Stimulated activated CD4-positive, alpha-beta T cell treated with anti-CD3 and anti-CD28 coated beads, Interleukin-4, amount 100 ng/mL, for 4 hours (primary cell): ENCODE measurements around the gene PRAMEF5.
"Not testable (repeated sequence)": the region's sequence is repeated elsewhere in the genome, so short reads cannot be mapped to it uniquely, and the experiment has no call there.

ENCODE experiments used
- DNase-seq, 2 experiments: peaks; one replicate each; pipeline ENCODE4 v3.0.0-alpha.2; 2020

Gene PRAMEF5

DNA sequence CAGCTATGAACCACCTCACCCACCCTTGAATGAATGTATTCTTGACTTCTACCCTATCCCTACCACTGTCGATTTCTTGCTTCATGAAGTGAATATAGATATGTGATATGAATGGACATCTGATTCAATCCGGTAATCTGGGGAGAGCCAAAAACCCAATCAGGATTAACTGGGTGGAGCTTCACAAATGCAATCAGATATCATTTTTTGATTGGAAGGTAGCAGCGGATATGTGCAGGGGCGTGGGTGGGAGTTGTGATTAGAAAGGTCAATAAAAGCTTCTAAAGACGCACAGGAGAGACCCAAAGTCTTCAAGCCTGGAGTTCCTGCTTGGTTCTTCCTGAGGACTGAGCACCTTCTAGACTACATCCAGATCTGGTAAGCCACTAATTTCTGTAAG, at the start of gene PRAMEF5:
Gene PRAMEF5 (plus strand): TSS at position 301 of the 400 bp plus-strand sequence. CDS start 5,071 bp downstream, outside the sequence.
- not testable (repeated sequence) for DNase-seq

DNA sequence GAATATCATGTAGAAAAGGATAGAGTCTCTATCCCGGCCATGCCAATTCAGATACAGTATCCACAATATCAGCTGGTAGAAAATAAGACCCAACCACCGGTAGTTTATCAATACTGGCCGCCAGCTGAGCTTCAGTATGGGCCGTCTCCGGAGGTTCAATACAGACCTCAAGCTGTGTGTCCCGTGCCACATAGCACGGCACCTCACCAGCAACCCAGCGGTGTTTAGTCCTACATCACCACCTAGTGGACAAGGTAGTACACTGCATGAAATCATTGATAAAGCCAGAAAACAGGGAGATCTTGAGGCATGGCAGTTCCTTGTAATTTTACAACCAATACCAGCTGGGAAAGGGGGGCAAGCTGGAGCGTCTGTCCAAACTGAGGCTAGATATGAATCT, 45.3 kb upstream of the PRAMEF5 start:
- not testable (repeated sequence) for DNase-seq

DNA sequence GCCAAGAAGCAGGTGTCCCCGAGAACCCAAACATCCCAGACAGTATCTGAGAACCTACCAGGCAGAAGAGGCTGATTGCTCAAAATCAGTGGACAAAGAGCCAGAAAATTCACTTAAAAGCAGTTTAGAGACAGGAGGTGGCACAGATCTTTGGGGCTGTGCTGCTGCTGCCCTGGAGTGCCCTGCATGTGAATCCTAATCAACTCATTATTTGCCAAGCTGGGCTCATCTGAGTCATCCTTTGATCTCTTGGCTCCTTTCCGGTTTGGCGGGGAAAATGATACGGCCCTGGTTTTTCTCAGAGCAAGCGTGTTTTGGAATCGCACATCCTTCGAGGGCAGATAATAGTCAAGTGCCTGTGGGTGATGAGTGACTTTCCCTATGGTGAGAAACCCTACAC, 37.4 kb upstream of the PRAMEF5 start:
- not testable (repeated sequence) for DNase-seq

DNA sequence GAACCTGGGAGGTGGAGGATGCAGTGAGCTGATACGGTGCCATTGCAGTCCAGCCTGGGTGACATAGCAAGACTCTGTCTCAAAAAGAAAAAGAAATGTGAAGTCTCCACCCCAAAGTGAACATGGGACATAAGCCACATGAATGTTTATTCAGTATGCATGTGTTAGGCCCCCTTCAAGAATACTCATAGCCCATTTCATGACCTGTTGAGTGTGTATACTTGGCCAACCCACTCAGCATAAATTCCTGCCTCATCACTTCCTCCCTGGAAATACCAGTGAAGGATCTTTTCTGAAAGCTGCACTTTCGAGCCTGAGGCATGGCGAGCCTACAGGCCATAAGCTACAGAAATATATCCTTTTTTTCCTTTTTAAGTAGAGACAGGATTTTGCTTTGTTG, 34.8 kb upstream of the PRAMEF5 start:
- not testable (repeated sequence) for DNase-seq

DNA sequence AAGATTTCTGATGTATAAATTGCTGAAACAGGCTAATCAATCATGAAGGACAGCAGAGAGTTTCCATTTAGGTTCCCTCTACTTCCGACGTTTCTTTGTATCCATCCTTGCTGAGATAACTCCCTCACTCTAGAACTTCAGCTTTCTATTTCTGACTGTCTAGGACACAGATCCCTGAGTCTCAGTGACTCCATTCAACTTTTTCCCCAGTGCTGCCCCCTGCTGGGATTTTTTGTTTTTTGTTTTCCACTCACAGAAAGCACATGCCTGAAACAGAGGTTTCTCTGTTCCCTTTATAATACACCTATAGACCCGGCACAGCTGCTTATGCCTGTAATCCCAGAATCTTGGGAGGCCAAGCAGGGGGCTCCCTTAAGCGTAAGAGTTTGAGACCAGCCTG, 31.2 kb upstream of the PRAMEF5 start:
- DNase-seq = not testable (repeated sequence)

DNA sequence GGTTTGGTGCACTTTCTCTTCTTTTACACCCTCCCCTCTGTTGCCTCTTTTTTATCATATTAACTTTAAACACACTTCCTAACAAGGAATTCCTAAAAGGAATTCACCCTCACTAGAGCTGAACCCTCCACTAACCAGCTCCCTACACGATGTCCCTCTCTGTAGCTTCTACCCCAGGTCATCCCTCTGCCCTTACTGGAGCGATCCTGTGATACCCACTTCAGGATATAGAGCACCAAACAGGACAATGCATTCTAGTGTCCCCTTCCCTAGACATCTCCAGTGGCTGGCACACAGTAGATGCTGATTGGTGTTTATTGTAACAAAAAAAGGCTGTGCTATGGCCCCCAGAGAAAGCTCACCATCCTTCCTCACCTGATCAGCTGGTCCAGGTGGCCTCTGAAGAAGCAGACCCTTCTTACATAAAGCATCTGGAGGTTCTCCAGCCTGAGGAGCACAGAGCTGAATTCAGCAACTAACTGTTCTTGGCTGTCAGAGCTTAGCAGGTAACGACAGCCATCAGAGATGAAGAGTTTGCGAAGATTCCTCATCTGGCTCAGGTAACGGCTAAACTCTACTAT, 29.4 kb upstream of the PRAMEF5 start:
- DNase-seq = no peak

DNA sequence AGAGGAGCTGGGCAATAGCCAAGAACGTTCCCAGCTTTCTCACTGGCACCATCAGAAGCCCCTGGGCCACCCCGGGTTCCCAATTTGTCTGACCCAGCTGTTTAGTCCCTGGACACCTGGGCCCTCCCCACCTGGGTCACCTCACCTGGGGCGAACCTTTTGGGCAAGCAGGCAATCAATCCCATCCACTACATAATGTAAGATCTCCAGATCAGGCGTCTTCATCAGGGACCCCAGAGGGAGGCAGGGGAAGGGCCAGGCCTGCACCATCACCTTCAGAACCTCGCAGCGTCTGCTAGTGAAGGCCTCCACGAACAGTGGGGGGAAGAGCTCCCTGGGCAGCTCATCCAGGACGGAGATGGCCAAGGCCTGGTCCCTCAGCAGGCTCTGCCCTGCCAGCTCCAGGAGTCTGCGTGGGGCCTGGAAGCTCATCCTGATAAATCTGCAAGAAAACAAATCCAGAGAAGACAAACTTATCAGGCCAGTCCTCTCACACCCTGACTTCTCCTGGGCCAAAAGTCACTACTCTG, 28.3 kb upstream of the PRAMEF5 start, which contains the start of gene PRAMEF18:
Gene PRAMEF18 (minus strand): TSS at position 480 of the 530 bp plus-strand sequence. CDS start 48 bp downstream, at position 432.
- DNase-seq = not testable (repeated sequence)

DNA sequence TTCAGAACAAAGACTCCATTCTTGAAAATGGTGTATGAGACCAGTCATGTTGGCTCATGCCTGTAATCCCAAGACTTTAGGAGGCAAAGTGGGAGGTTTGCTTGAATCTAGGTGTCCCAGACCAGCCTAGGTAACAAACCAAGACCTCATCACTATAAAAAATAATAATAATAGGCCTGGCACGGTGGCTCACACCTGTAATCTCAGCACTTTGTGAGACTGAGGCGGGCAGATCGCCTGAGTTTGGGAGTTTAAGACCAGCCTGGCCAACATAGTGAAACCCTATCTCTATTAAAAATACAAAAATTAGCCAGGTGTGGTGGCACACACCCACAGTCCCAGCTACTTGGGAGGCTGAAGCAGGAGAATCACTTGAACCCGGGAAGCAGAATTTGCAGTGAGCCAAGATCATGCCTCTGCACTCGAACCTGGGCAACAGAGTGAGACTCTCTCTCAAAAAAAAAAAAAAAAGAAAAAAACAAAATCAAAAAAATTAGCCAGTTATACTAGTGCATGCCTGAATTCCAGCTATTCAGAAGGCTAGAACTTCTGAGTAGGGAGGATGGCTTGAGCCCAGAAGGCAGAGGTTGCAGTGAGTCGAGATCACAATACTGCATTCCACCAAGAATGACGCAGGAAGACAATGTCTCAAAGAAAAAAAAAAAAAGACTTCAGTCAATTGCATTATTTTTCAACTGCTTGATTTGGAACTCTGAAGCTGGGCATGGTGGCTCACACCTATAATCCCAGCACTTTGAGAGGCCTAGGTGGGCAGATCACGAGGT, 26.5 kb upstream of the PRAMEF5 start:
- not testable (repeated sequence) for DNase-seq

DNA sequence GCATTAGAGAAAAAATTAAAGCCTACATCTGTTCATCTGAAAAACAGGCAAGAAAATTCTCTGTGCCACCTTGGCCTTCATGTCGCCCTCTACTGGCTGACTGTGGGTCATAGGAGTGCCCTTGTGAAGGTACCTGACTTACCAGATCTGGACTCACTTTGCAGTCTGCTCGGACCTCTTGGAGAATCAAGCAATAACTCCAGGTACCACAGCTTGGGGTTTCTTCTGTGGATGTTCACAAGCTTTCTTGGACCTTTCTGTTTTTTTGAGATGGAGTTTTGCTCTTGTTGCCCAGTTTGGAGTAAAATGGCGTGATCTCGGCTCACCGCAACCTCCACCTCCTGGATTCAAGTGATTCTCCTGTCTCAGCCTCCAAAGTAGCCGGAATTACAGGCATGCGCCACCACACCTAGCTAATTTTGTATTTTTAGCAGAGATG, 25.6 kb upstream of the PRAMEF5 start:
- peak; percentile 10 to 37 for DNase-seq

DNA sequence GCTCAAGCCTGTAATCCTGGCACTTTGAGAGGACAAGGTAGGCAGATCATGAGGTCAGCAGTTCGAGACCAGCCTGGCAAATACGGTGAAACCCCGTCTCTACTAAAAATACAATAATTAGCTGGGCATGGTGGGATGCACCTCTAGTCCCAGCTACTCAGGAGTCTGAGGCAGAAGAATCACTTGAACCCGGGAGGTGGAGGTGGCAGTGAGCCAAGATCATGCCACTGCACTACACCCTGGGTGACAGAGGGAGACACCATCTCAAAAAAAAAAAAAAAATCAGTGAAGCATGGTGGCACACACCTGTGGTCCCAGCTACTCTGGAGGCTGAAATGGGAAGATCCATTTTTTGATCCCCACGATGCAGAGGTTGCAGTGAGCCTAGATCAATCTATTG, 23.9 kb upstream of the PRAMEF5 start:
- DNase-seq = not testable (repeated sequence)

DNA sequence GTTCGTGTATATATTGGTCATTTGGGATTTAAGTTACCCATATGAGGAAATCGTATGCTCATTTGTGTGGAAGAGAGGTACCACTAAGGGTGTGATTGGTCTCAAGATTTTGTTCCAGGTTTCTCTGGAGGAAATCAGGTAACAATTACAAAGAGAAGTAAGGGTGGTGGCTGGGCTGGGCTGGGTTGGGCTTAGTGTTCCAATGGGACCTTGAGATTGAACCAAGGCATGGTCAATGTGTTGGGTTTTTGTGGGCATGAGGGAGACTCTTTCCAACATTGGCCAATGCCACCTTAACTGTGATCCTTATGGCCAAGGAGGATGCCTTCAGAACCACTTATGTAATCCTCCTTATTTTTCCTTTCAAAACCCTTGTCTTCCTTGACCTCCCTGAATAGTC, 23.4 kb upstream of the PRAMEF5 start:
- not testable (repeated sequence) for DNase-seq

DNA sequence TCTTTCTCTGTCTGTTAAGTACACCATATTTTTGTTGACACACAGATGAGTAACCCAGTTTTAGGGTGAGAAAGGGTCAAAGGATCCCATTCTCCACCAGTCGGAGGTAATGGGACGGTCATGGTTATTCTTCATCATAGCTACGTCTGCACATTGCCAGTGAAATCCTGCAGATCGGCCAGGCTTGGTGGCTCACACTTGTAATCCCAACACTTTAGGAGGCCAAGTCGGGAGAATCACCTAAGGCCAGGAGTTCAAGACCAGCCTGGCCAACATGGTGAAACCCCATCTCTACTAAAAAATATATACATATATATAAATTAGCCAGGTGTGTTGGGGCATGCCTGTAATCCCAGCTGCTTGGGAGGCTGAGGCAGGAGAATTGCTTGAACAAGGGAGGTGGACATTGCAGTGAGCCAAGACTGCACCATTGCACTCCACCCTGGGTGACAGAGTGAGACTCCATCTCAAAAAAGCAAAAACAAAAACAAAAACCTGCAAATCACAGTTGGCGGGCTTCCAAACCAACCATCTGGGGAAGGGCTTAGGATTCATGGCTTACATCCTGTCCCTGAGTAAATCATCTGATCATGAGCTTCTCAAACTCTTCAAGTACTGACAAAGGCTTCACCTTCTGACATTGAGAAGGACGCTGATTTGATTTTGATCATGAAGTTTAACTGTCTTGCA, 22.8 kb upstream of the PRAMEF5 start:
- not testable (repeated sequence) for DNase-seq

DNA sequence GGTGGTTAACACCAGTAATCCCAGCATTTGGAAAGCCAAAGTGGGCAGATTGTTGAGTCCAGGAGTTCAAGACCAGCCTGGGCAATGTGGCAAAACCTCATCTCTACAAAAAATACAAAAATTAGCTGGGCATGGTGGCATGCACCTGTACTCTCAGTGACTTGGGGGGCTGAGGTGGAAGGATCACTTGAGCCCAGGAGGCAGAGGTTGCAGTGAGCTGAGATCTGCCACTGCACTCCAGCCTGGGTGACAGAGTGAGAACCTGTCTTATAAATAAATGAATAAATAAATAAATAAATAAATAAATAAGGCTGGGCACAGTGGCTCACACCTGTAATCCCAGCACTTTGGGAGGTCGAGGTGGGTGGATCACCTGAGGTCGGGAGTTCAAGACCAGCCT, 21.9 kb upstream of the PRAMEF5 start:
- not testable (repeated sequence) for DNase-seq

DNA sequence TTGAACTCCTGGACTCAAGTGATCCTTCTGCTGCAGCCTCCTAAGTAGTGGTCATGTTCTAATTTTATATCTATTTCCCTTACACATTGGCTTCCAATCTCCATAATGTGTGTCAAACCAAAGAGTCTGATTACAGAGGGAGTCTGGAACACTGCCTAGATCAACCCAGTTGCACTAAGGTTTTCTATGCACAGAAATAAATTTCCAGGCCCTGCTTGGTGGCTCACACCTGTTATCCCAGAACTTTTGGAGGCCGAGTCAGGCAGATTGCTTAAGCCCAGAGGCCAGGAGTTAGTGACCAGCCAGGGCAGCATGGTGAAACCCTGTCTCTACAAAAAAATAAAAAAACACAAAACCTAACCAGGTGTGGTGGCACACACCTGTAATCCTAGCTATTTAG, 19.9 kb upstream of the PRAMEF5 start:
- not testable (repeated sequence) for DNase-seq

DNA sequence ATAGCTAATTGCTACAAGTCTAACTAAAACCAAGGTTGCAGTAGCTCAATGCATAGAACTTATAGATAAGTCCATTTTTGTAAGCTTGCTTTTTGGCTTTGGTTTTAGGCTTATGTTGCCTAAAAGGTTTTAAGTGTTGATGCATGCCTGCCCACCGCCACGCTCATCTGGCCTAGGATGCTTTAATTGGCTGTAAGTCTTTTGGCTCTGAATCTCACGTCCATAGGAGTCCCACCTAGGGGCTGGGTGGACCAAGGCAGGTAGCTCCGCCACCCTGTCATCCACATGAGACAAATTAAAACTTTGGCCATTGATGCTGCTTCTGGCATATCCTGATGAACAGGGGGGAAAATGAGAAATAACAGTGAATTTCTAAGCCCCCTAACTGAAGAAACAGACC, 16.4 kb upstream of the PRAMEF5 start:
- DNase-seq = not testable (repeated sequence)

DNA sequence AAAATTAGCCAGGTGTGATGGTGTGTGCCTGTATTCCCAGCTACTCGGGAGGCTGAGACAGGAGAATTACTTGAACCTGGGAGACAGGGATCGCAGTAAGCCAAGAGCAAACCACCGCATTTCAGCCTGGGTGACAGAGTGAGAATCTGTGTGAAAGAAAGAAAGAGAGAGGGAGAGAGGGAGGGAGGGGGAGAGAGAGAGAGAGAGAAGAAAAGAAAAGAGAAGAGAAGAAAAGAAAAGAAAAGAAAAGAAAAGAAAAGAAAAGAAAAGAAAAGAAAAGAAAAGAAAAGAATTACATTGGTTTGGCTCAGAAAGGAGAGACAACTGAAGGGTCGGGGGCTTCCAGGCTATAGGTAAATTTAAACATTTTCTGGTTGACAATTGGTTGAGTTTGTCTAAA, 14.4 kb upstream of the PRAMEF5 start:
- DNase-seq = not testable (repeated sequence)

DNA sequence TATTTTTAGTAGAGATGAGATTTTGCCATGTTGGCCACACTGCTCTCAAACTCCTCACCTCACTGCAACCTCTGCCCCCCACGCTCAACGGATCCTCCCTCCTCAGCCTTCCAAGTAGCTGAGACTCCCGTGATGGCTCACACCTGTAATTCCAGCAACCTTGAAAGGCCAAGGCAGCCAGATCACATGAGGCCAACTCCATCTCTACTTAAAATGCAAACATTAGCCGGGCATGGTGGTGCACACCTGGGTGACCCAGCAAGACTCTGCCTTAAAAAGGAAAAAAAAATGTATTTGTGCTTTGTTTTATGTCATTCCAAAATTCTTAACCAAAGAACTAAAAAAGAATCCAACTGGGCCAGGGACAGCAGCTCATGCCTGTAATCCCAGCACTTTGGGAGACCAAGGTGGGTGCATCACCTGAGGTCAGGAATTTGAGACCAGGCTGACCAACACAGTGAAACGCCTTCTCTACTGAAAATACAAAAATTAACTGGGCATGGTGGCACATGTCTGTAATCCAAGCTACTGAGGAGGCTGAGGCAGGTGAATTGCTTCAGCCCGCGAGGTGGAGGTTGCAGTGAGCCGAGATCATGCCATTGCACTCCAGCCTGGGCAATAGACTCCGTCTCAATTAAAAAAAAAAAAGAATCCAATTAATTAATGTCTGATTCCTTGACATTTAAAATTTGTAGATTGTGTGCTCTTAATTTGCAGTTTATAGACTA, 10.3 kb upstream of the PRAMEF5 start:
- not testable (repeated sequence) for DNase-seq

DNA sequence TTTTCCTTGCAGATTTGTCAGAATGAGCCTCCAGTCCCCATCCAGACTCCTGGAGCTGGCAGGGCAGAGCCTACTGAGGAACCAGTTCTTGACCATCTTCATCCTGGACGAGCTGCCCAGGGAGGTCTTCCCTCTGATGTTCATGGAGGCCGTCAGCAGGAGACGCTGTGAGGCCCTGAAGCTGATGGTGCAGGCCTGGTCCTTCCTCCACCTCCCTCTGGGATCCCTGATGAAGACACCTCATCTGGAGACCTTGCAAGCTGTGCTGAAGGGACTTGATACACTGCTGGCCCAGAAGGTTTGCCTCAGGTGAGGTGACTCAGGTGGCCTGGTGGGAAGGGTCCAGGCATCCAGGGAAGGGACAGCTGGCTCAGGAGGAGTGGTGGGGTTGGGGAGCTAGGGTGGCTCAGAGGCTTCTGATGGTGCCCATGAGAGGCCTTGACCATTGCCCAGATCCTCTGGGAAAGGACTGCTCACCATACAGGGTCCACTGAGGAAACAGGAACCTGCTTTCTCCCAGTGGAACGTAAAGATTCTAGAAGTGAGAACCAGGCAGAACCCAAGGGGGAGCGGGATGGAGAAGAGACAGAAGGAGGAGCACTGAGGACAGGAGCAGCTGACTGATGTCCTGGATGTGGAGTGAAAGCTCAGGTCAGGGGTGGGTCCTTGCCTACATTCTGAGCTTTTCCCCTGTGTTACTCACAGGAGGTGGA, 8.0 kb upstream of the PRAMEF5 start:
- DNase-seq = not testable (repeated sequence)

DNA sequence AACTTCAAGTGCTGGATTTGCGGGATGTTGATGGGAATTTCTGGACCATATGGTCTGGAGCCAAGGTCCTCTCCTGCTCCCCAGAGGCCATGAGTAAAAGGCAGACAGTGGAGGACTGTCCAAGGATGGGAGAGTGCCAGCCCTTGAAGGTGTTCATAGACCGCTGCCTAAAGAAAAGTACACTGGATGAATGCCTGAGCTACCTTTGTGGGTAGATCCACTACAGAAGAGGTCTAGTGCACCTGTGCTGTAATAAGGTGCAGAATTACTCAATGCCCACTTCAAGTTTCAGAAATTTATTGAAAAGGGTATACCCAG, 7.5 kb upstream of the PRAMEF5 start:
- DNase-seq = not testable (repeated sequence)

DNA sequence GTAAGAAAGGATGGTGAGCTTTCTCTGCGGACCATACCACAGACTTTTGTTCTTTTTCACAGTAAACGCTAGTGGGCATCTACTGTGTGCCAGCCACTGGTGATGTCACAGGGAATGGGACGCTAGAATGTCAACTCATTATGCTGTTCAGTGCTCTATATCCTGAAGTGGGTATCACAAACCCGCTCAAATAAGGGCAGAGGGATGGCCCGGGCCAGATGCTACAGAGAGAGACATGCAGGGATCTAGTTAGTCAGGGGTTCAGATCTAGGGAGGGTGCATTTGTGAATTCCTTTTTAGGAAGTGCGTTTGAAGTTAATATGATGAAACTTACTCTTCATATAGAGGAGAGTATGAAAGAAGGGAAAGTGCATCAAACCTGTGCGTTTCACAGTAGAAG, 6.9 kb upstream of the PRAMEF5 start:
- not testable (repeated sequence) for DNase-seq

DNA sequence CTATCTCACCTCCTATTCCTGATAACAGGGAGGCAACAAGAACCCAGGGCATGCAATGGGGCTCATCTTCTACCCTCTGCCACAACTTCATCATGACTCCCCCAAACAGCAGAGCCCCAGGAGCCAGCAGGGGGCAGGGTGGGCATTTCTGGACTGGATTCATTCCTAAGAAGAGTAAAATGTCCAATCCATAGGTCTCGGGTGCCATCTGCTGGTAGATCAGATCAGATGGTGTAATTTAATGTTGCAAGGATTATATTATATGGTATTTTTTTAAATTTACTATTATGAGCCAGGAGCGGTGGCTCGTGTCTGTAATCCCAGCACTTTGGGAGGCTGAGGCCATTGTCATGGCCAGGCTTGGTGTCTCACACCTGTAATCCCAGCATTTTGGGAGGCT, 11.1 kb downstream of the PRAMEF5 start:
- not testable (repeated sequence) for DNase-seq

DNA sequence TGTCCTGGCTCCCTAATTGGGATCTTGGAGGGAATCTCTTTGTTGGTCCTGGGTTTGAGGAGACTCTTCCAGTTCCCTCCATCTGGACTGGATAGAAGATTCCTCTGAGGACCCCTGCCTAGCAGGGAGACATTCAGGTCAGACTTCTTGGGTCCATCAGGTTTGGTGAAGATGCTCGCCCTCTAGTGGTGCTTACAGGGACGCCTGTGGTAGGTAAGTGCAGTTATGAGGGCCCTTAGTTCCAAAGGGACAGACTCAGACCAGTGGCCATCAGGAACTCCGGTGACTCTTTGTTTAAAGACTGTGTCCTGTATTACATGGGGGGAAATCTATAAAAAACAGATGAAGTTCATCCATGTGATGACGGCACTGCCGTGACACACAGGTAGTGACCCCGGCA, 23.0 kb downstream of the PRAMEF5 start:
- not testable (repeated sequence) for DNase-seq
